Endothelial cell of umbilical vein (primary cell): Measurements from ENCODE around the gene SIX6.

Experiments
- CTCF ChIP-seq, 2 donors: IDR thresholded peaks; 1 replicate in 1 of 2; 2 replicates in 1 of 2; pipeline ENCODE4 v1.5.1; 2011; ENCODE audit warnings: low read length in 2 of 2, mild to moderate bottlenecking in 2 of 2, moderate library complexity in 2 of 2, control low read depth in 1 of 2, inconsistent platforms in 1 of 2, low read depth in 1 of 2; ENCODE audit not compliant: insufficient read depth in 1 of 2; ENCODE audit errors: extremely low read depth in 1 of 2
- EZH2 ChIP-seq: IDR thresholded peaks from 2 replicates; pipeline ENCODE4 v1.6.1; 2012; ENCODE audit warnings: borderline replicate concordance, low read depth, mild to moderate bottlenecking, moderate library complexity, low read length, inconsistent platforms; ENCODE audit not compliant: severe bottlenecking
- FOS ChIP-seq: IDR thresholded peaks from 2 replicates; pipeline ENCODE4 v1.6.1; 2011; ENCODE audit warnings: mild to moderate bottlenecking, low read length, moderate library complexity, borderline replicate concordance; ENCODE audit not compliant: insufficient read depth
- MAX ChIP-seq: IDR thresholded peaks from 2 replicates; pipeline ENCODE4 v1.6.1; 2011; ENCODE audit not compliant: insufficient read depth, insufficient read length
- POLR2A ChIP-seq: IDR thresholded peaks from 2 replicates; pipeline ENCODE4 v1.6.1; 2012; ENCODE audit warnings: low read depth, mild to moderate bottlenecking, control low read depth, low read length
- POLR2AphosphoS5 ChIP-seq: IDR thresholded peaks from 2 replicates; pipeline ENCODE4 v1.6.1; 2012; ENCODE audit warnings: low read depth, mild to moderate bottlenecking, control low read depth, low read length, moderate library complexity; ENCODE audit not compliant: insufficient read depth

- no peak for TF ChIP-seq CTCF (IDR thresholded peaks at IDR 0.05; ENCODE audit: extremely low read depth in 1 of 2, insufficient read depth in 1 of 2, low read depth in 1 of 2, low read length in 2 of 2)
- TF ChIP-seq POLR2AphosphoS5, result no peak
- no peak for TF ChIP-seq EZH2
- no peak for TF ChIP-seq FOS
- no peak for TF ChIP-seq POLR2A
- no peak for TF ChIP-seq MAX
These were observed 2.4 kb upstream of the SIX6 start for GRCh38 chr14:60506462-60506984.
